MCF 10A (cell line): ENCODE results near the gene CCL14. TPM values are rescaled to one million over a fixed set of nuclear protein-coding genes. Genes with fewer than 3 reads are reported as not detected.

Experiments
- BruUV-seq: library from RNA; stranded (reverse); fragments of 400-500 nt; replicated peaks from 2 replicates; lab custom pipeline; 2021; lab: Mats Ljungman, UMichigan
- CTCF ChIA-PET: fragments of 300-600 bp; sonication (Branson Sonifier 250); formaldehyde crosslinking; extraction: SDS; loops from one replicate; lab custom pipeline; 2021; ENCODE audit warnings: antibody characterized with exemption, inconsistent platforms; lab: Yijun Ruan, JAX
- POLR2A ChIA-PET: fragments of 300-600, 350-650 bp; sonication (Branson Sonifier 250); formaldehyde crosslinking; extraction: SDS; loops from one replicate; lab custom pipeline; 2020; ENCODE audit warnings: antibody characterized with exemption, inconsistent platforms; lab: Yijun Ruan, JAX
- DNase-seq: peaks from one replicate; pipeline ENCODE4 v3.0.0-alpha.2; 2018; ENCODE audit not compliant: unreplicated experiment
- H3K27ac Mint-ChIP-seq: one replicate; pipeline ENCODE4 v1.8.0; 2022; ENCODE audit warnings: mild to moderate bottlenecking, low read depth, mixed read lengths; ENCODE audit not compliant: unreplicated experiment
- H3K27me3 Mint-ChIP-seq: one replicate; pipeline ENCODE4 v1.8.0; 2022; ENCODE audit warnings: mixed read lengths; ENCODE audit not compliant: insufficient read depth, unreplicated experiment
- H3K36me3 Mint-ChIP-seq: one replicate; pipeline ENCODE4 v1.8.0; 2022; ENCODE audit warnings: mild to moderate bottlenecking, moderate library complexity, mixed read lengths; ENCODE audit not compliant: insufficient read depth, unreplicated experiment
- H3K4me1 Mint-ChIP-seq: one replicate; pipeline ENCODE4 v1.8.0; 2022; ENCODE audit warnings: mixed read lengths; ENCODE audit not compliant: insufficient read depth, unreplicated experiment
- H3K4me3 Mint-ChIP-seq: one replicate; pipeline ENCODE4 v1.8.0; 2022; ENCODE audit warnings: mild to moderate bottlenecking, moderate library complexity, mixed read lengths; ENCODE audit not compliant: unreplicated experiment
- H3K9me3 Mint-ChIP-seq: one replicate; pipeline ENCODE4 v1.8.0; 2022; ENCODE audit warnings: mixed read lengths; ENCODE audit not compliant: unreplicated experiment
- CTCF ChIP-seq: fragments of 200-600 bp; IDR thresholded peaks from one replicate; pipeline ENCODE4 v1.8.0; 2022; ENCODE audit warnings: antibody characterized with exemption, mild to moderate bottlenecking; ENCODE audit not compliant: unreplicated experiment
- intact Hi-C: fragments of 100-400 bp; cut with micrococcal nuclease; formaldehyde crosslinking; loops from 2 replicates; pipeline ENCODE4 v1.14.1; 2022
- total RNA-seq: library from RNA; stranded (reverse); gene quantifications from 2 replicates; pipeline ENCODE4 v1.2.3, GENCODE V29; 2022

Gene CCL14
- total RNA-seq, 1 experiment from 2014 or later, result not detected

- no peak overlapping the region for H3K27ac Mint-ChIP-seq
- intact Hi-C loops, result no loop called here
- peaks cover 53% of the 10 kb centered on the region for H3K27me3 Mint-ChIP-seq
Observed at GRCh38 chr17:35991075-35991474, 4.5 kb upstream of the CCL14 start.

GRCh38 chr17:35988164-35988563, 1.6 kb upstream of the CCL14 start:
- no peak overlapping the region for H3K4me3 Mint-ChIP-seq
- POLR2A ChIA-PET, result no interaction called here
- BruUV-seq, result no TSS peak
- peaks cover 24% of the 10 kb centered on the region for H3K27me3 Mint-ChIP-seq
- H3K27ac Mint-ChIP-seq, result no peak overlapping the region
- H3K9me3 Mint-ChIP-seq, result no peaks in the 10 kb centered on the region
- TF ChIP-seq CTCF, result no peak
- H3K36me3 Mint-ChIP-seq, result no peaks in the 10 kb centered on the region
- CTCF ChIA-PET, result interaction anchor here (0.5 to 0.6 kb wide), 2 partner anchors 30 to 39 kb away, joined by 3 to 4 read pairs; no protein-coding TSS in a partner anchor
- H3K4me1 Mint-ChIP-seq, result no peaks in the 10 kb centered on the region
- intact Hi-C loops, result no loop called here
- no peak for DNase-seq

More at GRCh38 chr17:35991075-35991474, 4.5 kb upstream of the CCL14 start:
- no peak for TF ChIP-seq CTCF
- BruUV-seq, result no TSS peak
- Mint-ChIP-seq H3K4me3 (no peak overlapping the region), H3K4me1 (no peaks in the 10 kb centered on the region), H3K9me3 (no peaks in the 10 kb centered on the region), H3K36me3 (no peaks in the 10 kb centered on the region)
- ChIA-PET CTCF (interaction anchor here (0.6 to 1.0 kb wide), 3 partner anchors 15 to 128 kb away, joined by 3 to 5 read pairs (median 3); no protein-coding TSS in a partner anchor), POLR2A (interaction anchor here (0.7 kb wide), 2 partner anchors 14 to 18 kb away, joined by 3 read pairs; no protein-coding TSS in a partner anchor)
- DNase-seq, result no peak

- H3K27me3 Mint-ChIP-seq, result no peaks in the 10 kb centered on the region
- H3K36me3 Mint-ChIP-seq, result no peaks in the 10 kb centered on the region
- intact Hi-C loops, result no loop called here
- ChIA-PET CTCF (interaction anchor here (2.6 kb wide), 1 partner anchor 164 kb away, joined by 9 read pairs; no protein-coding TSS in a partner anchor), POLR2A (no interaction called here)
- TF ChIP-seq CTCF, result no peak
- DNase-seq, result no peak
- no peak overlapping the region for H3K4me3 Mint-ChIP-seq
- no peaks in the 10 kb centered on the region for H3K9me3 Mint-ChIP-seq
- no peak overlapping the region for H3K27ac Mint-ChIP-seq
- BruUV-seq, result no TSS peak
- H3K4me1 Mint-ChIP-seq, result no peaks in the 10 kb centered on the region
Observed at GRCh38 chr17:35984140-35984539, 2.4 kb downstream of the CCL14 start.

- TF ChIP-seq CTCF, result no peak
- no TSS peak for BruUV-seq
- no peak overlapping the region for H3K27ac Mint-ChIP-seq
- CTCF ChIA-PET, result interaction anchor here (1.0 to 2.6 kb wide), 3 partner anchors 13 to 166 kb away, joined by 3 to 9 read pairs (median 7); no protein-coding TSS in a partner anchor
- H3K36me3 Mint-ChIP-seq, result no peaks in the 10 kb centered on the region
- DNase-seq, result no peak
- no peak overlapping the region for H3K4me3 Mint-ChIP-seq
- H3K9me3 Mint-ChIP-seq, result no peaks in the 10 kb centered on the region
- no peaks in the 10 kb centered on the region for H3K4me1 Mint-ChIP-seq
- POLR2A ChIA-PET, result no interaction called here
- no peaks in the 10 kb centered on the region for H3K27me3 Mint-ChIP-seq
- intact Hi-C loops, result no loop called here
Observed at GRCh38 chr17:35982409-35983191, 3.9 kb downstream of the CCL14 start.
